ENCODE data around the gene SIGLEC5.
A peak's percentile ranks its signal among the peaks of the same experiment; 100 is the strongest.

SIGLEC5 gene

DNA sequence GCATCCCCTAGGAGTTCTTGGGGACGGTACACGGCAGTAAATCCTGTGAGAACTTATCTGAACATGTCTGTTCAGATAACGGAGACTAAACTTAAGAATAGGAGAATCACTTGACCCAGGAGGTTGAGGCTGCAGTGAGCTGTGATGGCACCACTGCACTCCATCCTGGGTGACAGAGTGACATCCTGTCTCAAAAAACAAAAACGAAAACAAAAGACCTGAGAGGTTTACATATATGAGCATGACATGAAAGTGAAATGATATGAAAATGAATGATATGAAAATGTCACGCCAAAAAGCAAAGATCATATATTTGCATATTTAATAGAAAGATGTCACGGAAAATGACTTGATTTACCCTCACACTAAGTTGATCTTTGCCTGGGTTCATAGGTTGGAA, 53.4 kb downstream of the SIGLEC5 start:
- Histone ChIP-seq H3K27me3 (replicated peaks; ENCODE audit: control insufficient read depth, insufficient read depth, low read length) (no peaks in the 10 kb centered on the region), H3K36me3 (ENCODE audit: control insufficient read depth, insufficient read depth, low read length) (peaks cover 12% of the 10 kb centered on the region), H3K4me3 (replicated peaks; ENCODE audit: low read depth, low read length) (no peak overlapping the region)
- DNase-seq (ENCODE audit: extremely low read depth, insufficient read length), result no peak
- TF ChIP-seq, protein P1, sequence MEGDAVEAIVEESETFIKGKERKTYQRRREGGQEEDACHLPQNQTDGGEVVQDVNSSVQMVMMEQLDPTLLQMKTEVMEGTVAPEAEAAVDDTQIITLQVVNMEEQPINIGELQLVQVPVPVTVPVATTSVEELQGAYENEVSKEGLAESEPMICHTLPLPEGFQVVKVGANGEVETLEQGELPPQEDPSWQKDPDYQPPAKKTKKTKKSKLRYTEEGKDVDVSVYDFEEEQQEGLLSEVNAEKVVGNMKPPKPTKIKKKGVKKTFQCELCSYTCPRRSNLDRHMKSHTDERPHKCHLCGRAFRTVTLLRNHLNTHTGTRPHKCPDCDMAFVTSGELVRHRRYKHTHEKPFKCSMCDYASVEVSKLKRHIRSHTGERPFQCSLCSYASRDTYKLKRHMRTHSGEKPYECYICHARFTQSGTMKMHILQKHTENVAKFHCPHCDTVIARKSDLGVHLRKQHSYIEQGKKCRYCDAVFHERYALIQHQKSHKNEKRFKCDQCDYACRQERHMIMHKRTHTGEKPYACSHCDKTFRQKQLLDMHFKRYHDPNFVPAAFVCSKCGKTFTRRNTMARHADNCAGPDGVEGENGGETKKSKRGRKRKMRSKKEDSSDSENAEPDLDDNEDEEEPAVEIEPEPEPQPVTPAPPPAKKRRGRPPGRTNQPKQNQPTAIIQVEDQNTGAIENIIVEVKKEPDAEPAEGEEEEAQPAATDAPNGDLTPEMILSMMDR (IDR thresholded peaks at IDR 0.05; ENCODE audit: insufficient read depth, low read length, poor library complexity, severe bottlenecking), result no peak

DNA sequence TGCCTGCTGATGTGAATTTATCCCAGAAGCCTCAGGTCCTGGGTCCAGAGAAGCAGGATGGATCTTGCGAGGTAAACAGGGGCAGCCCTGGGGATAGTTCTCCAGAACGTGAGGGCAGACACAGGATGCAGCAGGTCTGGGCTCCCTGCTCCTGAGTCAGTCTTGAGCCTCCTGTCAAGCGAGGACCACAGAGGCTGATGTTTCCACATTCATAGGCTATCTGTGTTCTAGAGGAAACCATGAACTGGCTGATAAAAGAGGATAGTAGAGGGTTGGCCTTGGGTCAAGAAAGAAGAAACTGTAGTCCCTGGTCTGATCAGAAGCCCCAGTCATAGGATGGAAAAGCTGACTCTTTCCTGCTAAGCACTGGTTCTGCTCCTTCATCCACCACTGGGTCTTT, 56.9 kb downstream of the SIGLEC5 start:
- DNase-seq (ENCODE audit: extremely low read depth, insufficient read length), result no peak
- H3K27me3 ChIP-seq (replicated peaks; ENCODE audit: control insufficient read depth, insufficient read depth, low read length), result no peaks in the 10 kb centered on the region
- TF ChIP-seq, protein P1 (IDR thresholded peaks at IDR 0.05; ENCODE audit: insufficient read depth, low read length, poor library complexity, severe bottlenecking), result no peak
- no peak overlapping the region for H3K4me3 ChIP-seq (replicated peaks; ENCODE audit: low read depth, low read length)
- H3K36me3 ChIP-seq (ENCODE audit: control insufficient read depth, insufficient read depth, low read length), result peaks cover 6% of the 10 kb centered on the region; the same call in 1 of the 2 replicates

DNA sequence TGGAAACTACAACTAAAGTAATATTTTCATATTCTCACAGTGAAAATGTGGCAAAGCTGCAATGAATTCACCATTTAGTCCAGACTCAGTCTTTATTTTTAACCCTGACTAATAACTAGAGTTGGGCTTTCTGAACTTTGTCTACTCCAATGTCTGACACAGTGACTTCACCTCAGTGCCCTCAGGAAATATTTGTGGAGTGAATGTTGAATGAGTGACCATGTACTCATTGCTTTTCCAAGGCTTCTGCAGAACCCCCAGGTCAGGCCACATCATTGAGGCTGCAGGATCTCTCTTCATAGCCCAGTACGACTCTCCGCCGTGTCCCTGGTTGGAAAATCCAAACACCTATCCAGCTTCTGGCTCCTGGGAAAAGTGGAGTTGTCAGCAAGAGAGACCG, 57.3 kb downstream of the SIGLEC5 start:
- H3K36me3 ChIP-seq (ENCODE audit: control insufficient read depth, insufficient read depth, low read length), result peaks cover 6% of the 10 kb centered on the region; the same call in 1 of the 2 replicates
- TF ChIP-seq, protein P1 (IDR thresholded peaks at IDR 0.05; ENCODE audit: insufficient read depth, low read length, poor library complexity, severe bottlenecking), result no peak
- no peaks in the 10 kb centered on the region for H3K27me3 ChIP-seq (replicated peaks; ENCODE audit: control insufficient read depth, insufficient read depth, low read length)
- H3K4me3 ChIP-seq (replicated peaks; ENCODE audit: low read depth, low read length), result no peak overlapping the region
- no peak for DNase-seq (ENCODE audit: extremely low read depth, insufficient read length)

DNA sequence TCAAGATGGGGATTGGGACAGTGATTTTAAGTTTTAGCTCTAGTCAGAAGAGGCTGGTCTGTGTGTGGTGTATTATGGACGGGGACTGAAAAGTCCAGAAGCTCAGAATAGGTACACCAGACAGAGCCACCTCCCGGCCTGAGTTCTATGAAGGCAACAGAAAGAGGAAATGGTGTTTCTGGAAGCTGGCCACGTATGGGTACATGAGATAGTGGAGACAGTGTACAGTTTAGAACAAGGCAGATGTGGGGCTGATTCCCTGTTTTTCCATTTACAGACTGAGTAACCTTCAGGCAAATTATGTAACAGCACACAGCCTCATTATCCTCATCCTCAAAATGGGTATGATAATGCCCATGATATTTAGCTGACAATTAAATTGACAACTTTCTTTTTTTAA, 57.8 kb downstream of the SIGLEC5 start:
- H3K4me3 ChIP-seq (replicated peaks; ENCODE audit: low read depth, low read length), result peak overlapping the region; percentile 86
- no peaks in the 10 kb centered on the region for H3K27me3 ChIP-seq (replicated peaks; ENCODE audit: control insufficient read depth, insufficient read depth, low read length)
- peaks cover 6% of the 10 kb centered on the region; the same call in 1 of the 2 replicates for H3K36me3 ChIP-seq (ENCODE audit: control insufficient read depth, insufficient read depth, low read length)
- DNase-seq (ENCODE audit: extremely low read depth, insufficient read length), result no peak
- TF ChIP-seq, protein P1 (IDR thresholded peaks at IDR 0.05; ENCODE audit: insufficient read depth, low read length, poor library complexity, severe bottlenecking), result no peak

DNA sequence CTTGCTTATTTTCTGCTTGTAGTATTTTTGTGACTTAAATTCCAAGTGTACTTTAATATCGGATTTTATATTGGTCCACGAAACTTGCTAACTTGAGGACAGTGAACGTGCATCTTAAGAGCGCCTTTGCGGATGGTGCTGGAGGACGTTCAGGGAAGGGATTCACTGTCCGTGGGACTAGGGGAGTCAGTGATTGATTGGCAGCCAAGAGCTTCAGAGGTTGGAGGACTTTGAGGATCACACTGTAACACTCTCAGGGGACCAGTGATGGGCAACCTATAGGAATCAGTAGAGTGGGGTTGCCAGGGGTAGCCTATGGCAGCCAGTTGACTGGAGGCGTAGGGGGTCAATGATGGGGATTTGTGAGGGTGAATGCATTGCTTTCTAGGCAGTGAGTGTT, 58.6 kb downstream of the SIGLEC5 start:
- no peaks in the 10 kb centered on the region for H3K27me3 ChIP-seq (replicated peaks; ENCODE audit: control insufficient read depth, insufficient read depth, low read length)
- H3K36me3 ChIP-seq (ENCODE audit: control insufficient read depth, insufficient read depth, low read length), result peaks cover 6% of the 10 kb centered on the region; the same call in 1 of the 2 replicates
- peak overlapping the region; percentile 86 for H3K4me3 ChIP-seq (replicated peaks; ENCODE audit: low read depth, low read length)
- no peak for DNase-seq (ENCODE audit: extremely low read depth, insufficient read length)
- TF ChIP-seq, protein P1 (IDR thresholded peaks at IDR 0.05; ENCODE audit: insufficient read depth, low read length, poor library complexity, severe bottlenecking), result no peak
